ENCODE data around the gene TXNRD2.

- TF ChIP-seq, protein P1, sequence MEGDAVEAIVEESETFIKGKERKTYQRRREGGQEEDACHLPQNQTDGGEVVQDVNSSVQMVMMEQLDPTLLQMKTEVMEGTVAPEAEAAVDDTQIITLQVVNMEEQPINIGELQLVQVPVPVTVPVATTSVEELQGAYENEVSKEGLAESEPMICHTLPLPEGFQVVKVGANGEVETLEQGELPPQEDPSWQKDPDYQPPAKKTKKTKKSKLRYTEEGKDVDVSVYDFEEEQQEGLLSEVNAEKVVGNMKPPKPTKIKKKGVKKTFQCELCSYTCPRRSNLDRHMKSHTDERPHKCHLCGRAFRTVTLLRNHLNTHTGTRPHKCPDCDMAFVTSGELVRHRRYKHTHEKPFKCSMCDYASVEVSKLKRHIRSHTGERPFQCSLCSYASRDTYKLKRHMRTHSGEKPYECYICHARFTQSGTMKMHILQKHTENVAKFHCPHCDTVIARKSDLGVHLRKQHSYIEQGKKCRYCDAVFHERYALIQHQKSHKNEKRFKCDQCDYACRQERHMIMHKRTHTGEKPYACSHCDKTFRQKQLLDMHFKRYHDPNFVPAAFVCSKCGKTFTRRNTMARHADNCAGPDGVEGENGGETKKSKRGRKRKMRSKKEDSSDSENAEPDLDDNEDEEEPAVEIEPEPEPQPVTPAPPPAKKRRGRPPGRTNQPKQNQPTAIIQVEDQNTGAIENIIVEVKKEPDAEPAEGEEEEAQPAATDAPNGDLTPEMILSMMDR (IDR thresholded peaks at IDR 0.05): no peak
- no peak for TF ChIP-seq EP300 (IDR thresholded peaks at IDR 0.05; ENCODE audit: low read depth)
- no peak for TF ChIP-seq POLR2AphosphoS5 (IDR thresholded peaks at IDR 0.05)
- TF ChIP-seq POLR2A (IDR thresholded peaks at IDR 0.05): no peak
These were observed 68.3 kb downstream of the TXNRD2 start for GRCh38 chr22:19873138-19873959.
